Left ventricle myocardium inferior (tissue), 1 donor: Measurements from ENCODE around the gene ANO9. TPM values are rescaled to one million over a fixed set of nuclear protein-coding genes. Genes with fewer than 3 reads are reported as not detected.

Experiments
- DNase-seq: peaks from one replicate; pipeline ENCODE4 v3.0.0-alpha.2; 2020
- H3K27ac ChIP-seq: fragments of 200-600 bp; replicated peaks from 2 replicates; pipeline ENCODE4 v1.8.0; 2021
- H3K27me3 ChIP-seq: fragments of 200-600 bp; 2 replicates; pipeline ENCODE4 v1.8.0; 2021; ENCODE audit warnings: low read depth
- H3K36me3 ChIP-seq: fragments of 200-600 bp; 2 replicates; pipeline ENCODE4 v1.8.0; 2021
- H3K4me1 ChIP-seq: fragments of 200-600 bp; 2 replicates; pipeline ENCODE4 v1.8.0; 2021
- H3K4me3 ChIP-seq: fragments of 200-600 bp; 2 replicates; pipeline ENCODE4 v1.8.0; 2021; ENCODE audit warnings: mild to moderate bottlenecking, moderate library complexity
- H3K9me3 ChIP-seq: fragments of 200-600 bp; replicated peaks from 2 replicates; pipeline ENCODE4 v1.8.0; 2021
- CTCF ChIP-seq: fragments of 200-600 bp; IDR thresholded peaks from 2 replicates; pipeline ENCODE4 v1.8.0; 2021; ENCODE audit warnings: antibody characterized with exemption, mild to moderate bottlenecking, borderline replicate concordance
- intact Hi-C: fragments of 100-400 bp; cut with micrococcal nuclease; formaldehyde crosslinking; loops from one replicate; pipeline ENCODE4 v1.11.0; 2022
- total RNA-seq: library from RNA; stranded (reverse); fragmentation: NEBNext Ultra II Directional; extraction: Animal tissue kit (Norgen Biotek cat#: 25700); gene quantifications from one replicate; pipeline ENCODE4 v1.2.1, GENCODE V29; 2021
- donor health status: DM: no; HTN: yes; CAD: no; lungs with severe emphysema.

Gene ANO9
- total RNA-seq, 1 donor from 2014 or later: 0.11 TPM

- H3K27ac ChIP-seq: no peak overlapping the region
- no peak for DNase-seq
- peaks cover 1% of the 10 kb centered on the region for H3K9me3 ChIP-seq
- no peaks in the 10 kb centered on the region for H3K4me1 ChIP-seq
- H3K27me3 ChIP-seq: peaks cover 54% of the 10 kb centered on the region
- no peaks in the 10 kb centered on the region for H3K36me3 ChIP-seq
- intact Hi-C loops: no loop called here
- no peak overlapping the region for H3K4me3 ChIP-seq
- no peak for TF ChIP-seq CTCF
These were observed 60.8 kb downstream of the ANO9 start for GRCh38 chr11:380996-381395.

- peaks cover 58% of the 10 kb centered on the region for H3K27me3 ChIP-seq
These were observed 61.3 kb downstream of the ANO9 start for GRCh38 chr11:380491-380890.

GRCh38 chr11:380095-380480, 61.7 kb downstream of the ANO9 start:
- H3K36me3 ChIP-seq: no peaks in the 10 kb centered on the region
- H3K4me3 ChIP-seq: no peak overlapping the region
- TF ChIP-seq CTCF: no peak
- peaks cover 58% of the 10 kb centered on the region for H3K27me3 ChIP-seq
- no peaks in the 10 kb centered on the region for H3K9me3 ChIP-seq
- no peak for DNase-seq
- intact Hi-C loops: no loop called here
- H3K27ac ChIP-seq: no peak overlapping the region
- H3K4me1 ChIP-seq: no peaks in the 10 kb centered on the region

More at GRCh38 chr11:380491-380890, 61.3 kb downstream of the ANO9 start:
- no peak overlapping the region for H3K27ac ChIP-seq
- H3K36me3 ChIP-seq: no peaks in the 10 kb centered on the region
- no peak for DNase-seq
- no peak for TF ChIP-seq CTCF
- no peaks in the 10 kb centered on the region for H3K9me3 ChIP-seq
- H3K4me1 ChIP-seq: no peaks in the 10 kb centered on the region
- intact Hi-C loops: no loop called here
- H3K4me3 ChIP-seq: no peak overlapping the region

GRCh38 chr11:379205-380094, 62.4 kb downstream of the ANO9 start:
- no peak overlapping the region for H3K27ac ChIP-seq
- DNase-seq: no peak
- H3K27me3 ChIP-seq: peaks cover 58% of the 10 kb centered on the region
- H3K9me3 ChIP-seq: no peaks in the 10 kb centered on the region
- no peaks in the 10 kb centered on the region for H3K36me3 ChIP-seq
- intact Hi-C loops: no loop called here
- no peak overlapping the region for H3K4me3 ChIP-seq
- TF ChIP-seq CTCF: no peak
- no peaks in the 10 kb centered on the region for H3K4me1 ChIP-seq

GRCh38 chr11:377883-378500, 63.8 kb downstream of the ANO9 start:
- peaks cover 65% of the 10 kb centered on the region for H3K27me3 ChIP-seq
- DNase-seq: no peak
- intact Hi-C loops: no loop called here
- no peak overlapping the region for H3K27ac ChIP-seq
- no peak for TF ChIP-seq CTCF
- no peaks in the 10 kb centered on the region for H3K4me1 ChIP-seq
- no peaks in the 10 kb centered on the region for H3K9me3 ChIP-seq
- no peaks in the 10 kb centered on the region for H3K36me3 ChIP-seq
- H3K4me3 ChIP-seq: no peak overlapping the region
